ENCODE data around the gene NR2E1.

NR2E1 gene

GRCh38 chr6:108200186-108200585 lies 34.4 kb downstream of the NR2E1 start:
- no peaks in the 10 kb centered on the region for H3K36me3 ChIP-seq (ENCODE audit: control insufficient read depth, low read length)
- no peaks in the 10 kb centered on the region for H3K9me3 ChIP-seq (ENCODE audit: control insufficient read depth, insufficient read depth, low read length)
- H3K4me1 ChIP-seq (ENCODE audit: control insufficient read depth, low read length): no peaks in the 10 kb centered on the region
- no peaks in the 10 kb centered on the region for H3K27me3 ChIP-seq (ENCODE audit: control insufficient read depth, low read length)
- H3K4me3 ChIP-seq (ENCODE audit: low read length): no peak overlapping the region
- H4K20me1 ChIP-seq (ENCODE audit: control insufficient read depth, insufficient read depth, low read depth, low read length): no peaks in the 10 kb centered on the region
- H3F3A ChIP-seq (ENCODE audit: control insufficient read depth, insufficient read depth): peaks cover 5% of the 10 kb centered on the region; the same call in 1 of the 2 replicates
- no peaks in the 10 kb centered on the region for H3K79me2 ChIP-seq (ENCODE audit: control insufficient read depth, low read length)
- H3K4me2 ChIP-seq (ENCODE audit: low read length): no peak overlapping the region
- H3K9me2 ChIP-seq (replicated peaks; ENCODE audit: control insufficient read depth, low read length): no peaks in the 10 kb centered on the region
- TF ChIP-seq EZH2phosphoT487 (IDR thresholded peaks at IDR 0.05; ENCODE audit: borderline replicate concordance, low read length) (no peak), CTCF (IDR thresholded peaks at IDR 0.05; ENCODE audit: low read depth, low read length, poor library complexity, severe bottlenecking) (no peak)
- no peak overlapping the region for H3K27ac ChIP-seq (ENCODE audit: low read depth, low read length)

- H3K4me1 ChIP-seq (ENCODE audit: control insufficient read depth, low read length): no peaks in the 10 kb centered on the region
- H3K4me3 ChIP-seq (ENCODE audit: low read length): no peak overlapping the region
- H3K27ac ChIP-seq (ENCODE audit: low read depth, low read length): no peak overlapping the region
- no peaks in the 10 kb centered on the region for H3K9me3 ChIP-seq (ENCODE audit: control insufficient read depth, insufficient read depth, low read length)
- H3K79me2 ChIP-seq (ENCODE audit: control insufficient read depth, low read length): no peaks in the 10 kb centered on the region
- H3K4me2 ChIP-seq (ENCODE audit: low read length): no peak overlapping the region
- peaks cover 7% of the 10 kb centered on the region; the same call in 1 of the 2 replicates for H3F3A ChIP-seq (ENCODE audit: control insufficient read depth, insufficient read depth)
- H3K9me2 ChIP-seq (replicated peaks; ENCODE audit: control insufficient read depth, low read length): no peaks in the 10 kb centered on the region
- no peaks in the 10 kb centered on the region for H4K20me1 ChIP-seq (ENCODE audit: control insufficient read depth, insufficient read depth, low read depth, low read length)
- no peaks in the 10 kb centered on the region for H3K36me3 ChIP-seq (ENCODE audit: control insufficient read depth, low read length)
- TF ChIP-seq CTCF (IDR thresholded peaks at IDR 0.05; ENCODE audit: low read depth, low read length, poor library complexity, severe bottlenecking) (no peak), EZH2phosphoT487 (IDR thresholded peaks at IDR 0.05; ENCODE audit: borderline replicate concordance, low read length) (no peak)
- H3K27me3 ChIP-seq (ENCODE audit: control insufficient read depth, low read length): no peaks in the 10 kb centered on the region
Measured at GRCh38 chr6:108200631-108201030, 34.8 kb downstream of the NR2E1 start.

- Histone ChIP-seq H3K9me2 (replicated peaks; ENCODE audit: control insufficient read depth, low read length) (no peaks in the 10 kb centered on the region), H3K9me3 (ENCODE audit: control insufficient read depth, insufficient read depth, low read length) (no peaks in the 10 kb centered on the region), H4K20me1 (ENCODE audit: control insufficient read depth, insufficient read depth, low read depth, low read length) (no peaks in the 10 kb centered on the region), H3K27ac (ENCODE audit: low read depth, low read length) (no peak overlapping the region), H3K27me3 (ENCODE audit: control insufficient read depth, low read length) (no peaks in the 10 kb centered on the region), H3F3A (ENCODE audit: control insufficient read depth, insufficient read depth) (peaks cover 7% of the 10 kb centered on the region; the same call in 1 of the 2 replicates), H3K4me1 (ENCODE audit: control insufficient read depth, low read length) (no peaks in the 10 kb centered on the region), H3K4me3 (ENCODE audit: low read length) (no peak overlapping the region), H3K79me2 (ENCODE audit: control insufficient read depth, low read length) (no peaks in the 10 kb centered on the region), H3K4me2 (ENCODE audit: low read length) (no peak overlapping the region), H3K36me3 (ENCODE audit: control insufficient read depth, low read length) (no peaks in the 10 kb centered on the region)
- TF ChIP-seq EZH2phosphoT487 (IDR thresholded peaks at IDR 0.05; ENCODE audit: borderline replicate concordance, low read length): no peak
- TF ChIP-seq CTCF (IDR thresholded peaks at IDR 0.05; ENCODE audit: low read depth, low read length, poor library complexity, severe bottlenecking): no peak
Measured at GRCh38 chr6:108203189-108204112, 37.6 kb downstream of the NR2E1 start.
